GM23338 (cell line): Measurements from ENCODE around the gene ZFR2. TPM values are rescaled to one million over a fixed set of nuclear protein-coding genes. Genes with fewer than 3 reads are reported as not detected.
A peak's percentile ranks its signal among the peaks of the same experiment; 100 is the strongest.

ENCODE experiments used
- ATAC-seq: fragments of 200-7000 bp; cut with Tn5 transposase; 3 replicates; pipeline ENCODE4 v1.9.1; 2020
- DNase-seq: peaks from one replicate; pipeline ENCODE4 v3.0.0-alpha.2; 2015; ENCODE audit warnings: low spot score
- H2AFZ ChIP-seq: fragments of 200-600 bp; sonication (generic); 2 replicates; pipeline ENCODE4 v1.8.0; 2016; ENCODE audit warnings: antibody characterized with exemption, mild to moderate bottlenecking, moderate library complexity
- H3F3A ChIP-seq: fragments of 200-600 bp; sonication (generic); replicated peaks from 2 replicates; pipeline ENCODE4 v1.8.0; 2017; ENCODE audit warnings: antibody characterized with exemption, mixed run types, low read depth
- H3K27ac ChIP-seq: fragments of 200-600 bp; sonication (generic); 2 replicates; pipeline ENCODE4 v1.6.1; 2016; ENCODE audit warnings: low read depth
- H3K27me3 ChIP-seq: fragments of 200-600 bp; sonication (generic); 2 replicates; pipeline ENCODE4 v1.8.0; 2016; ENCODE audit warnings: mild to moderate bottlenecking, mixed run types, moderate library complexity; ENCODE audit not compliant: insufficient read depth
- H3K36me3 ChIP-seq: fragments of 200-600 bp; sonication (generic); 2 replicates; pipeline ENCODE4 v1.8.0; 2016; ENCODE audit warnings: mild to moderate bottlenecking; ENCODE audit not compliant: insufficient read depth
- H3K4me1 ChIP-seq: fragments of 200-600 bp; sonication (generic); 2 replicates; pipeline ENCODE4 v1.8.0; 2016; ENCODE audit warnings: mild to moderate bottlenecking, moderate library complexity; ENCODE audit not compliant: insufficient read depth
- H3K4me2 ChIP-seq: fragments of 200-600 bp; sonication (generic); 2 replicates; pipeline ENCODE4 v1.7.1; 2017; ENCODE audit warnings: mixed run types
- H3K4me3 ChIP-seq: fragments of 200-600 bp; sonication (generic); 2 replicates; pipeline ENCODE4 v1.6.1; 2016; ENCODE audit warnings: mixed run types
- H3K79me2 ChIP-seq: fragments of 200-600 bp; sonication (generic); replicated peaks from 2 replicates; pipeline ENCODE4 v1.8.0; 2017; ENCODE audit warnings: mild to moderate bottlenecking; ENCODE audit not compliant: insufficient read depth
- H3K9me2 ChIP-seq: fragments of 200-600 bp; sonication (generic); 2 replicates; pipeline ENCODE4 v1.8.0; 2017; ENCODE audit not compliant: insufficient read depth
- H4K20me1 ChIP-seq: fragments of 200-600 bp; sonication (generic); replicated peaks from 2 replicates; pipeline ENCODE4 v1.8.0; 2017; ENCODE audit warnings: mild to moderate bottlenecking; ENCODE audit not compliant: insufficient read depth
- H3K27ac Mint-ChIP-seq: 2 replicates; pipeline ENCODE4 v1.8.0; 2020; ENCODE audit warnings: inconsistent platforms, mild to moderate bottlenecking, moderate library complexity, mixed read lengths
- H3K27me3 Mint-ChIP-seq: 3 replicates; pipeline ENCODE4 v1.8.0; 2022; ENCODE audit warnings: low read depth, mild to moderate bottlenecking, moderate library complexity, mixed read lengths, inconsistent platforms; ENCODE audit not compliant: insufficient read depth, poor library complexity
- H3K36me3 Mint-ChIP-seq: 3 replicates; pipeline ENCODE4 v1.8.0; 2021; ENCODE audit warnings: low read depth, mild to moderate bottlenecking, inconsistent platforms, moderate library complexity, mixed read lengths
- H3K4me1 Mint-ChIP-seq: 3 replicates; pipeline ENCODE4 v1.8.0; 2020; ENCODE audit warnings: mild to moderate bottlenecking, inconsistent platforms, mixed read lengths
- H3K4me3 Mint-ChIP-seq: 3 replicates; pipeline ENCODE4 v1.8.0; 2021; ENCODE audit warnings: moderate library complexity, mild to moderate bottlenecking, inconsistent platforms, mixed read lengths
- H3K9me3 Mint-ChIP-seq: 3 replicates; pipeline ENCODE4 v1.8.0; 2020; ENCODE audit warnings: moderate library complexity, mild to moderate bottlenecking, inconsistent platforms, mixed read lengths
- CREB1 ChIP-seq: fragments of 250-450 bp; sonication (Bioruptor Pico); IDR thresholded peaks from 2 replicates; pipeline ENCODE4 v1.5.0; 2020; ENCODE audit warnings: low read depth, mild to moderate bottlenecking, moderate library complexity
- EZH2 ChIP-seq: fragments of 200-600 bp; sonication (generic); IDR thresholded peaks from one replicate; pipeline ENCODE4 v1.8.0; 2017; ENCODE audit warnings: antibody characterized with exemption, mild to moderate bottlenecking, low read depth; ENCODE audit not compliant: unreplicated experiment
- NANOG ChIP-seq: IDR thresholded peaks from 2 replicates; pipeline ENCODE4 v1.6.1; 2016; ENCODE audit warnings: antibody characterized with exemption, borderline replicate concordance
- POLR2AphosphoS5 ChIP-seq: IDR thresholded peaks from 2 replicates; pipeline ENCODE4 v1.6.1; 2016; ENCODE audit warnings: antibody characterized with exemption, low read depth
- STAT1 ChIP-seq: IDR thresholded peaks from one replicate; pipeline ENCODE4 v1.6.1; 2016; ENCODE audit warnings: antibody characterized with exemption; ENCODE audit not compliant: unreplicated experiment
- ZNF114 ChIP-seq: fragments of 250-450 bp; sonication (Bioruptor Pico); IDR thresholded peaks from 2 replicates; pipeline ENCODE4 v1.5.0; 2020; ENCODE audit warnings: mild to moderate bottlenecking, moderate library complexity
- ZNF462 ChIP-seq: fragments of 250-450 bp; sonication (Bioruptor Pico); IDR thresholded peaks from 2 replicates; pipeline ENCODE4 v1.5.0; 2020; ENCODE audit warnings: mild to moderate bottlenecking, moderate library complexity
- long read RNA-seq: library from polyadenylated mRNA; unstranded; transcript quantifications from one replicate; pipeline ENCODE4 v2.0.0, GENCODE V29; 2020; ENCODE audit not compliant: unreplicated experiment
- polyA plus RNA-seq: library from polyadenylated mRNA; unstranded; fragments of >200 nt; fragmentation: Nextera tagmentation; extraction: Ambion mirVana; gene quantifications from 2 replicates; pipeline ENCODE4 v1.2.1, GENCODE V29; 2016
- total RNA-seq: library from RNA; depleted of rRNA; stranded (reverse); fragments of >200 nt; shearing (Covaris generic); gene quantifications from 2 replicates; pipeline ENCODE4 v1.2.3, GENCODE V29; 2014; rRNA removed
- TF ChIP-seq, protein P1 (sequence below): IDR thresholded peaks from one replicate; pipeline ENCODE4 v1.6.1; 2018; ENCODE audit warnings: antibody characterized with exemption; ENCODE audit not compliant: unreplicated experiment
- TF ChIP-seq, protein P2 (sequence below): IDR thresholded peaks from 2 replicates; pipeline ENCODE4 v1.6.1; 2016; ENCODE audit warnings: antibody characterized with exemption

The ZFR2 gene
- 13.5 and 15.8 TPM in 2 replicates for total RNA-seq
- polyA plus RNA-seq = 25.4 and 31.3 TPM in 2 replicates
- long read RNA-seq, partial matches to known transcripts = 1 of 13 reads
- long read RNA-seq, other reads (novel, unspliced or antisense) = 6 of 13 reads

- Histone ChIP-seq H3K27ac (no peak within 1 kb of the TSS), H3K4me3 (peak within 1 kb of the TSS; percentile 58), H3K27me3 (peaks cover 12% of the 10 kb centered on the region), H3F3A (peaks cover 10% of the 10 kb centered on the region), H3K79me2 (peaks cover 30% of the 10 kb centered on the region), H3K4me2 (peak within 1 kb of the TSS; percentile 87), H3K36me3 (no peaks in the 10 kb centered on the region), H3K4me1 (peaks cover 10% of the 10 kb centered on the region), H4K20me1 (no peaks in the 10 kb centered on the region; the same call in 1 of the 2 replicates), H3K9me2 (no peaks in the 10 kb centered on the region), H2AFZ (no peak within 1 kb of the TSS)
- peak; percentile 64 for ATAC-seq
- peaks cover 15% of the 10 kb centered on the region for H3K4me1 Mint-ChIP-seq
- H3K27me3 Mint-ChIP-seq = peaks cover 38% of the 10 kb centered on the region
- peak within 1 kb of the TSS; percentile 73 for H3K4me3 Mint-ChIP-seq
- H3K36me3 Mint-ChIP-seq = peaks cover 8% of the 10 kb centered on the region
- peaks cover 21% of the 10 kb centered on the region for H3K9me3 Mint-ChIP-seq
- TF ChIP-seq EZH2 = no peak
- TF ChIP-seq, protein P1, sequence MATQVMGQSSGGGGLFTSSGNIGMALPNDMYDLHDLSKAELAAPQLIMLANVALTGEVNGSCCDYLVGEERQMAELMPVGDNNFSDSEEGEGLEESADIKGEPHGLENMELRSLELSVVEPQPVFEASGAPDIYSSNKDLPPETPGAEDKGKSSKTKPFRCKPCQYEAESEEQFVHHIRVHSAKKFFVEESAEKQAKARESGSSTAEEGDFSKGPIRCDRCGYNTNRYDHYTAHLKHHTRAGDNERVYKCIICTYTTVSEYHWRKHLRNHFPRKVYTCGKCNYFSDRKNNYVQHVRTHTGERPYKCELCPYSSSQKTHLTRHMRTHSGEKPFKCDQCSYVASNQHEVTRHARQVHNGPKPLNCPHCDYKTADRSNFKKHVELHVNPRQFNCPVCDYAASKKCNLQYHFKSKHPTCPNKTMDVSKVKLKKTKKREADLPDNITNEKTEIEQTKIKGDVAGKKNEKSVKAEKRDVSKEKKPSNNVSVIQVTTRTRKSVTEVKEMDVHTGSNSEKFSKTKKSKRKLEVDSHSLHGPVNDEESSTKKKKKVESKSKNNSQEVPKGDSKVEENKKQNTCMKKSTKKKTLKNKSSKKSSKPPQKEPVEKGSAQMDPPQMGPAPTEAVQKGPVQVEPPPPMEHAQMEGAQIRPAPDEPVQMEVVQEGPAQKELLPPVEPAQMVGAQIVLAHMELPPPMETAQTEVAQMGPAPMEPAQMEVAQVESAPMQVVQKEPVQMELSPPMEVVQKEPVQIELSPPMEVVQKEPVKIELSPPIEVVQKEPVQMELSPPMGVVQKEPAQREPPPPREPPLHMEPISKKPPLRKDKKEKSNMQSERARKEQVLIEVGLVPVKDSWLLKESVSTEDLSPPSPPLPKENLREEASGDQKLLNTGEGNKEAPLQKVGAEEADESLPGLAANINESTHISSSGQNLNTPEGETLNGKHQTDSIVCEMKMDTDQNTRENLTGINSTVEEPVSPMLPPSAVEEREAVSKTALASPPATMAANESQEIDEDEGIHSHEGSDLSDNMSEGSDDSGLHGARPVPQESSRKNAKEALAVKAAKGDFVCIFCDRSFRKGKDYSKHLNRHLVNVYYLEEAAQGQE = no peak
- no peak; the same call in 1 of the 2 replicates for TF ChIP-seq POLR2AphosphoS5
- TF ChIP-seq STAT1 = no peak
- peak; percentile 91 for TF ChIP-seq CREB1 (CRISPR knock-in tag)
- TF ChIP-seq ZNF114 (CRISPR knock-in tag) = no peak
- no peak for TF ChIP-seq NANOG
- TF ChIP-seq, protein P2, sequence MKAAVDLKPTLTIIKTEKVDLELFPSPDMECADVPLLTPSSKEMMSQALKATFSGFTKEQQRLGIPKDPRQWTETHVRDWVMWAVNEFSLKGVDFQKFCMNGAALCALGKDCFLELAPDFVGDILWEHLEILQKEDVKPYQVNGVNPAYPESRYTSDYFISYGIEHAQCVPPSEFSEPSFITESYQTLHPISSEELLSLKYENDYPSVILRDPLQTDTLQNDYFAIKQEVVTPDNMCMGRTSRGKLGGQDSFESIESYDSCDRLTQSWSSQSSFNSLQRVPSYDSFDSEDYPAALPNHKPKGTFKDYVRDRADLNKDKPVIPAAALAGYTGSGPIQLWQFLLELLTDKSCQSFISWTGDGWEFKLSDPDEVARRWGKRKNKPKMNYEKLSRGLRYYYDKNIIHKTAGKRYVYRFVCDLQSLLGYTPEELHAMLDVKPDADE = no peak
- TF ChIP-seq ZNF462 (CRISPR knock-in tag) = no peak
- H3K27ac Mint-ChIP-seq = no peak within 1 kb of the TSS
- peak; percentile 87 for DNase-seq
Observed at GRCh38 chr19:3868770-3869456, at the start of gene ZFR2. Gene ZFR2 (minus strand): TSS chr19:3869038. CDS start chr19:3869017, 21 bp downstream.
